ENCODE results near the gene TSHZ1.

The TSHZ1 gene

GRCh38 chr18:75168619-75169018, 42.0 kb upstream of the TSHZ1 start:
- Histone ChIP-seq H3K27ac (ENCODE audit: low read depth, low read length) (no peak overlapping the region), H3F3A (ENCODE audit: insufficient read depth) (no peaks in the 10 kb centered on the region), H3K27me3 (ENCODE audit: low read length) (no peaks in the 10 kb centered on the region), H3K4me3 (ENCODE audit: insufficient read depth, low read length, poor library complexity, severe bottlenecking) (no peak overlapping the region), H3K9ac (ENCODE audit: low read length) (no peak overlapping the region), H3K9me2 (replicated peaks; ENCODE audit: insufficient read depth, low read length) (no peaks in the 10 kb centered on the region), H3K4me2 (ENCODE audit: low read depth, low read length, poor library complexity, severe bottlenecking) (no peak overlapping the region), H2AFZ (ENCODE audit: low read depth, low read length, severe bottlenecking) (no peak overlapping the region), H4K20me1 (ENCODE audit: low read depth, low read length) (no peaks in the 10 kb centered on the region), H3K9me3 (ENCODE audit: insufficient read depth, low read length) (no peaks in the 10 kb centered on the region), H3K36me3 (ENCODE audit: low read length) (no peaks in the 10 kb centered on the region), H3K79me2 (ENCODE audit: insufficient read depth, low read length) (no peaks in the 10 kb centered on the region)
- no peak for TF ChIP-seq EZH2phosphoT487 (conservative IDR thresholded peaks at IDR 0.05; ENCODE audit: low read length)
- TF ChIP-seq, protein P1, sequence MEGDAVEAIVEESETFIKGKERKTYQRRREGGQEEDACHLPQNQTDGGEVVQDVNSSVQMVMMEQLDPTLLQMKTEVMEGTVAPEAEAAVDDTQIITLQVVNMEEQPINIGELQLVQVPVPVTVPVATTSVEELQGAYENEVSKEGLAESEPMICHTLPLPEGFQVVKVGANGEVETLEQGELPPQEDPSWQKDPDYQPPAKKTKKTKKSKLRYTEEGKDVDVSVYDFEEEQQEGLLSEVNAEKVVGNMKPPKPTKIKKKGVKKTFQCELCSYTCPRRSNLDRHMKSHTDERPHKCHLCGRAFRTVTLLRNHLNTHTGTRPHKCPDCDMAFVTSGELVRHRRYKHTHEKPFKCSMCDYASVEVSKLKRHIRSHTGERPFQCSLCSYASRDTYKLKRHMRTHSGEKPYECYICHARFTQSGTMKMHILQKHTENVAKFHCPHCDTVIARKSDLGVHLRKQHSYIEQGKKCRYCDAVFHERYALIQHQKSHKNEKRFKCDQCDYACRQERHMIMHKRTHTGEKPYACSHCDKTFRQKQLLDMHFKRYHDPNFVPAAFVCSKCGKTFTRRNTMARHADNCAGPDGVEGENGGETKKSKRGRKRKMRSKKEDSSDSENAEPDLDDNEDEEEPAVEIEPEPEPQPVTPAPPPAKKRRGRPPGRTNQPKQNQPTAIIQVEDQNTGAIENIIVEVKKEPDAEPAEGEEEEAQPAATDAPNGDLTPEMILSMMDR (IDR thresholded peaks at IDR 0.05; ENCODE audit: insufficient read depth, low read length, poor library complexity, severe bottlenecking), result no peak

GRCh38 chr18:75169411-75169810, 41.2 kb upstream of the TSHZ1 start:
- no peak overlapping the region for H3K4me2 ChIP-seq (ENCODE audit: low read depth, low read length, poor library complexity, severe bottlenecking)
- no peaks in the 10 kb centered on the region for H3K36me3 ChIP-seq (ENCODE audit: low read length)
- H3K9ac ChIP-seq (ENCODE audit: low read length), result no peak overlapping the region
- H3K27me3 ChIP-seq (ENCODE audit: low read length), result no peaks in the 10 kb centered on the region
- H4K20me1 ChIP-seq (ENCODE audit: low read depth, low read length), result no peaks in the 10 kb centered on the region
- TF ChIP-seq, protein P1 (IDR thresholded peaks at IDR 0.05; ENCODE audit: insufficient read depth, low read length, poor library complexity, severe bottlenecking), result no peak
- TF ChIP-seq EZH2phosphoT487 (conservative IDR thresholded peaks at IDR 0.05; ENCODE audit: low read length), result no peak
- no peaks in the 10 kb centered on the region for H3K9me3 ChIP-seq (ENCODE audit: insufficient read depth, low read length)
- no peak overlapping the region for H3K4me3 ChIP-seq (ENCODE audit: insufficient read depth, low read length, poor library complexity, severe bottlenecking)
- no peaks in the 10 kb centered on the region for H3K9me2 ChIP-seq (replicated peaks; ENCODE audit: insufficient read depth, low read length)
- H2AFZ ChIP-seq (ENCODE audit: low read depth, low read length, severe bottlenecking), result no peak overlapping the region
- H3K79me2 ChIP-seq (ENCODE audit: insufficient read depth, low read length), result no peaks in the 10 kb centered on the region
- H3F3A ChIP-seq (ENCODE audit: insufficient read depth), result no peaks in the 10 kb centered on the region
- no peak overlapping the region for H3K27ac ChIP-seq (ENCODE audit: low read depth, low read length)

DNA sequence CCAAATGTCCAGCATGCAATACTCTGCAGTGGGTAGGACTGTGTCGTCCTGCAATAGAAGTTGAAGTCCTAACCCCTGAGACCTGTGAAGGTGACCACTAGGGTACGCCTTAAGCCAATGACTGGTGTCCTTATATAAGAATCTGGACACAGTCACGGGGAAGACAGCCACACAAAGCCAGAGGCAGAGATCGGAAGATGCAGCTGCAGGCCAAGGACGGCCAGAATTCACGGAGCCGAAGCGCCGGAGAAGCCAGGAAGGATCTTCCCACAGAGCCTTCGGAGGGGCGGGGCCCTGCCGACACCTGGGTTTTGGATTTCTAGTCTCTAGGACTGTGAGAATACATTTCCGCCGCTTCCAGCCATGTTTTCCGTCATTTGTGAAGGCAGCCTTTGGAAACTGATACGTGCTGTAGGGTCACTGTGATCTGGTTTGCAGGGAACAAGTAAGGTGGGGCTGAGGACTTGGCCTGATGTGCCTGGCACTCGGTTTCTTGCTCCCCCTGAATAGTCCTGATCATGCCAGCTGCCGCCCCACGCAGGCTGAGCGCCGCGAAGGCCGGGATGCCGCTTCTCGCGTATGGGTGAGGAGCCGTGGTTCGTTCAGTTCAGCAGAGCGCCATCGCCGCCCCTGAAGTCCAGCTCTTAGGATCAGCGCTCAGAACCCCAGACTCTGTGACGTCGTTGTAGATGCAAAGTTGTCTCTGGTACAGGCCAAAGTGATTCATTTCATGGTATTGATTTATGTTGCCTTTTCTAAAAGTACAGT, 40.4 kb upstream of the TSHZ1 start:
- no peaks in the 10 kb centered on the region for H3K79me2 ChIP-seq (ENCODE audit: insufficient read depth, low read length)
- no peak overlapping the region for H3K4me3 ChIP-seq (ENCODE audit: insufficient read depth, low read length, poor library complexity, severe bottlenecking)
- H4K20me1 ChIP-seq (ENCODE audit: low read depth, low read length), result no peaks in the 10 kb centered on the region
- H3K27ac ChIP-seq (ENCODE audit: low read depth, low read length), result no peak overlapping the region
- H3K4me2 ChIP-seq (ENCODE audit: low read depth, low read length, poor library complexity, severe bottlenecking), result no peak overlapping the region
- no peaks in the 10 kb centered on the region for H3F3A ChIP-seq (ENCODE audit: insufficient read depth)
- no peaks in the 10 kb centered on the region for H3K36me3 ChIP-seq (ENCODE audit: low read length)
- H3K9me3 ChIP-seq (ENCODE audit: insufficient read depth, low read length), result no peaks in the 10 kb centered on the region
- H3K9me2 ChIP-seq (replicated peaks; ENCODE audit: insufficient read depth, low read length), result no peaks in the 10 kb centered on the region
- H3K9ac ChIP-seq (ENCODE audit: low read length), result no peak overlapping the region
- no peaks in the 10 kb centered on the region for H3K27me3 ChIP-seq (ENCODE audit: low read length)
- TF ChIP-seq, protein P1 (IDR thresholded peaks at IDR 0.05; ENCODE audit: insufficient read depth, low read length, poor library complexity, severe bottlenecking), result no peak
- H2AFZ ChIP-seq (ENCODE audit: low read depth, low read length, severe bottlenecking), result no peak overlapping the region

All from SU-DHL-6 (cell line).